Daoy (cell line): ENCODE results near the gene NT5DC3. TPM values are rescaled to one million over a fixed set of nuclear protein-coding genes. Genes with fewer than 3 reads are reported as not detected.
"Not testable (repeated sequence)": the region's sequence is repeated elsewhere in the genome, so short reads cannot be mapped to it uniquely, and the experiment has no call there.

Source experiments
- DNase-seq: peaks from one replicate; pipeline ENCODE4 v3.0.0-alpha.2; 2015; ENCODE audit warnings: low read depth
- total RNA-seq: library from RNA; depleted of rRNA; stranded (reverse); fragments of >200 nt; shearing (Covaris generic); gene quantifications from 2 replicates; pipeline ENCODE4 v1.2.3, GENCODE V29; 2014

Gene NT5DC3
- total RNA-seq, 1 experiment from 2014 or later, result 14.5 TPM

DNA sequence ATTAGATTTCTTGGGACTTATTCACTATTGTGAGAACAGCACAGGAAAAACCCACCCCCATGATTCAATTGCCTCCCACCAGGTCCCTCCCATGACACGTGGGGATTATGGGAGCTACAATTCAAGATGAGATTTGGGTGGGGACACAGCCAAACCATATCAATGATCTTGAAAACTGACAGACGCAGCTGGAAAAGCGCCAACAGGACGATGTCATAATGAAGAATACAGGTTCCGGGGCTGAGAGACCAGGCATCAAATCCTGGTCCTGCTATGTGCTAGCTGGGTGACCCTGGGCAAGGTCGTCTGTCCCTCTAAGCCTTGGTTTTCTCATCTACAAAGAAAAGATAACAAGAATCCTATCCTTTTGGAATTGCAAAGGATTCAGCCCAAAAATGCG lies 31.4 kb downstream of the NT5DC3 start:
- DNase-seq, result not testable (repeated sequence)

DNA sequence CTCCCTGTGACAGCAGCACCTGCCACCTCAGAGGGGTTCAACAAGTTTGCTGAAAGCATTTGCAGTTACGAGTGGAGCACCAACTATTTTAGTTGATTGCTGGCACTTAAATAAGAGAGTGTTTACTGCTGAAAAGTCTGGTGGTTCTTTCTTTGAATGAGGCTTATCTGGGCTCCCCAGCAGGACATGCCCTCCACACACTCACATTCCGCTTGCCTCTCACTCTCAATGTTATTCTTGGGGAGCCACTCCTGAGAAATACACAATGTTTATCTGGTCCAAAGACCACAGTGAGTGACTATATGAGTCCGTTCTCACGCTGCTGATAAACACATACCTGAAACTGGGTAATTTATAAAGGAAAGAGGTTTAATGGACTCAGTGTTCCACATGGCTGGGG lies 31.9 kb downstream of the NT5DC3 start:
- no peak for DNase-seq

DNA sequence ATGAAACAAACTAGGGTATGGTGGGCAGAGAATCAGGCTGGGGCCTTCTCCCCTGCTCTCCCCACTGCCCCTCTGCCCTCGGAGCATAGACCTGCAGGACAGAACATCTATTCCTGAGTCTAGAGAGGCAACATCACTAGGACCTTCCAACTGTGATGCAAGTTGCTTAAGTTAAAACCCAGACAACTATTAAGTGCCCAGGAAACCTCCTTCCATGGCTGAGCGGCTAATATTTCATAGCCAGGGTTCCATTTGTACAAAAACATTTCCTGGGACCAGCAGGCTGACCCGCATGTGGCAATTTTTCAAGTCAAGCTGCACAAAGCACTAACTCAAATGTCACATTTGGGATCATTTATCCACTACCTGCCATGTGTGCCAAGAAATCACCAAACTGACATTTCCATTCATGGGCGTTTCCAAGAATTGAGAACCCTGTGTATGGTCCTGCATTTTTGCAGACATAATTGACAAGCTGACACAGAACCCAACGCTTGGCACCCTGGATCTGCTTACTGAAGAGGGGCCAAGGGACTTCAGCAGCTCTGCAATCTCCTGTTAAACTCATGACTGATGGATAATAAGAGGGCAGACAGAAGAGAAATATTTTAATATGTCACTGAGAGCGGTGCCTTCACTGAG lies 32.7 kb downstream of the NT5DC3 start:
- DNase-seq, result no peak

GRCh38 chr12:103807561-103808238 lies 33.3 kb downstream of the NT5DC3 start:
- DNase-seq, result no peak

DNA sequence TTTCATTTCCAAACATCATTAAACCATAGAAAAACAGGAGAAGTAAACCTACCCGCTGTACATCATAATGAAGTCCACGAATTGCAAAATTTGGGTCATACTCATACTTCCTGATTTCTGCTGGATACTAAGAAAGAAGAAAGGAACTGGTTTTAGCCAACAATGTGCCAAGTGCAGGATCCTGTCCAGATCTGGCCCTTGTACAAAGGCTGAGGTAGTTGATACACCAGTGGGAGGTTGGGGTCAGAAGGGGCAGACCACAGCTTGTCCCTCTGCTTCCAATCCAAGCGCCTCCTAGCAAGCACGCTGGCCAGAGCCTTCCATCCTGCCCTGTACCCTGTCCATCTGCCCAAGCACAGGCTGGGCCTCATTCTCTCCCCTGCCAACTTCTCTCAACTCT lies 34.2 kb downstream of the NT5DC3 start:
- DNase-seq, result no peak

DNA sequence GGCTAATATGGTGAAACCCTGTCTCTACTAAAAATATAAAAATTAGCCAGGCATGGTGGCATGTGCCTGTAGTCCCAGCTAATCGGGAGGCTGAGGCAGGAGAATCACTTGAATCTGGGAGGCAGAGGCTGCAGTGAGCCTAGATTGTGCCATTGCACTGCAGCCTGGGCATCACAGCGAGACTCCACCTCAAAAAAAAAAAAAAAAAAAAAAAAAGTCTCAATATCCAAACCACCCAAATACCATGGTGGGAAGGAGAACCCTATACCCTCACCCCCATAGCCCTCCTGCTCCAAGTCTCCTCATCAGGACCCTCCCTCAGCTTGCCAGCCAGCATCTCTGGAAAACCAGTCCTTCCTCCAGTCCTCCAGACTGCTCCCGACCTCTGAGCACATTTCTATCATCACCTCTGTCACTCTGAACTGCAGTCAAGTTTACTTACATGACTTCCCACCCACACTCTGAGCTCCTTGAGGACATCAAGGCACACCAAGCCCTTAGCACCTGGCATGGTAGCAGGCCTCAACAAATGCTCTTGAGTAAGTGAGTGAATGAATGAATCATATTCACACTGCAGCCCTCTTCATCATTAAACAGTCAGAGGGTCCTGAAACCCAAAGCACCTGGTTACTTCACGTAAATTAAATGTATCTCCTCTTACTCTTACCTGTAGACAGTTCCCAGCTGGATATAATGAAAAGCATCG lies 35.2 kb downstream of the NT5DC3 start:
- no peak for DNase-seq

- DNase-seq, result no peak
Observed at GRCh38 chr12:103803847-103804246, 37.2 kb downstream of the NT5DC3 start.

GRCh38 chr12:103802586-103802886 lies 38.5 kb downstream of the NT5DC3 start:
- no peak for DNase-seq

DNA sequence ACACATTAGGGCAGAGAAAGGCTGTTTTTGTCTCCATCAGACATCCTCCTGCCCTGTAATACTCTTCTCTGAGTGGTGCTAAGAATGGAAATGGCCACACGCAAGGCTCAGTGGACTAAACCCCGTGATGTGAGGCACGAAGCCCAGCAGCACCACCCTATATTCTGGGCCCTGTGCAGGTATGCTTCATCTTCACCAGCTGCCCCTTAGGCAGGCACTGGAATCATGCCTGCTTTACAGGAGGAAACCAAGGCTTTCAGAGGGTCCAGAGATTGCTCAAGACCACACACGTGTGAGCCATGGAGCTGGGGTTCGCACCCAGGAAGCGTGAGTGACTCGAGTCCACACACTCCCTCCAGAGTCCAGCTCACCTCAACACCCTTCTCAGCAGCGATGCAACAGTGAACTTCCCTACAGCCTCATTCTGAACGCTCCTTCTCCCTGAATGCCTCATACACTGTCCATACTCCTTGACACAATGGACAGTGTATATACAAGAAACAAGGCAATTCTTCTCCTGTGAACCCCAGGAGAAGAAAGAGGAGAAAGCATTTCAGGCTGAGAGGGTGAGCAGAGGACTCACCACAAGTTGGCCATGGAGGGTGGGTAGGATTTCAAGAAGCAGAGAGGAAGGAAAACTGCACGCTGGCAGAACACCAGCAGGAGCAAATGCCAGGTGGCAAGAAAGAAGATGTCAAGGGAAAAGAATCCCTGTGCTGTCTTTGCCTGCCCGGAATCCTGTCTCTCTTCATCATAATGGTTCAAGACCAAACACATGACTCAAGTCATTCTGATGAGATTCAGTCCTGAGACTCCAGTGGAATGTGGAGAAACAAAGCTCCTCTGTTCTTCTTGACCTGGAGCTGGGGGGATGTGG lies 39.1 kb downstream of the NT5DC3 start:
- DNase-seq, result peak; percentile 39

- DNase-seq, result peak; percentile 64
Observed at GRCh38 chr12:103799857-103800771, 40.9 kb downstream of the NT5DC3 start.

DNA sequence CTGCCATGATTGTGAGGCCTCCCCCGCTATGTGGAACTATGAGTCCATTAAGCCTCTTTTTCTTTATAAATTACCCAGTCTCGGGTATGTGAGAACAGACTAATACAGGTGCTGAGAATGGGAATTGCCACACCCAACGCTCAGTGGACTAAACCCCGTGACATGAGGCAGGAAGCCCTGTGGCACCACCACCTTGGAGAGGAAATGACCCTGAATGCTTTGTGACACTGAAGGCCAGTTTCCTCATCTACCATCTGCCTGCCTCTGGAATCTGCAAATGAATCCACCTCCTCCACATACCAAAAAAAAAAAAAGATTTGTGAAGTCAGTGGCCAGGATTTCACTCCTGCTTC lies 41.6 kb downstream of the NT5DC3 start:
- no peak for DNase-seq

DNA sequence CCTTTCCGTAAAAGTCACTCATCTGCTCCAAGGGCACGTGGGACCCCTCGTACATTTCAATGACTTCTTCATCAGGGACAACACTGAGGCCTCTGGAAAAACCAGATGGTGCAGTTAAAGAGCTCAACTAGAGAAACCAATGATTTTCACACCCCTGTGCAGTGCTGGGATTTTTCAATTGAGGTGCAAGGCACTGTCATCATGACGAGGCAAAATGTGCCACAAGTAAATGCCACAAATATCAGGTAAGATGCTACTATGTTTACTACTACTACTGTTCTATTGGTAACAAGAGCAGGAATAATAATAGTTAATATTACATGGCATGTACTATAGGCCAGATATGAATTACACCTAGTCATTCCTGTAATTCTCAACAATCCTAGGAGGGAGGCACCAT lies 42.4 kb downstream of the NT5DC3 start:
- no peak for DNase-seq

DNA sequence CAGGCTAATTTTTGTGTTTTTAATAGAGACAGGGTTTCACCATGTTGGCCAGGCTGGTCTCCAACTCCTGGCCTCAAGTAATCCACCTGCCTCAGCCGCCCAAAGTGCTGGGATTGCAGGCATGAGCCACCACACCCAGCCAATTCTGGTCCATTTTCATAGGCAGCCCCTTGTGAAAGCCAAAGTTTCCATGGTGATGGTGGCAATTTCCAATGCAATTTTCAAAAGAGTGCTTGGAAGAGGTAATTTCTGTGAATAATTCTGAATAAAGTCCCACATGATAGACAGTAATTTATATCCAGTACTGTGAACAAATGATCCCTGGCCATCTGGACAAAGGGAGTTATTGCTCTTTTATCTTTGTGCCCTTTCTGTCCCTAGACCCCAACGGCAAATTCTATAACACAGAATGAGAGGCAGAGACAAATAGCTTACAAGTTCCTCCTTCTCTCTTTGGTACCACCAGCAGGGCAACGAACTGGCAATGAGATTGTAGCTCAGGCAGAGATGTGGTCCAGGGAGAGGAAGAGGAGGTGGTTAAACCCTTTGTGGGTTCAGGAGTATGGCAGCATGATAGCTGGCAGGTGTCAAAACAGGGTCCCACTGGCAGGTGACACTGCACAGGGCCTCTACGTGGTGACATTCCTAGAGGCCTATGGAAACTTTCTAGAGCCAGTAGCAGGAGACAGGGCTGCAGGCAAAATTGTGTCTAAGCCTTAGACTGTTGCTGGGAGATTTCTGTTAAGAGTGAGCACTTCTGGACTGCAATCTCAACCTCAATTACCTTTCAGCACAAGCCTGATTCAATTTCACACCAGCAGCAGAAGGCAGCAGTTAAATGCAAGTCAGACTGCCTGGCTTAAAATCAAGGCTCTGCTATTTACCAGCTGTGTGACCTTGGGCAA lies 46.5 kb downstream of the NT5DC3 start:
- DNase-seq, result no peak

DNA sequence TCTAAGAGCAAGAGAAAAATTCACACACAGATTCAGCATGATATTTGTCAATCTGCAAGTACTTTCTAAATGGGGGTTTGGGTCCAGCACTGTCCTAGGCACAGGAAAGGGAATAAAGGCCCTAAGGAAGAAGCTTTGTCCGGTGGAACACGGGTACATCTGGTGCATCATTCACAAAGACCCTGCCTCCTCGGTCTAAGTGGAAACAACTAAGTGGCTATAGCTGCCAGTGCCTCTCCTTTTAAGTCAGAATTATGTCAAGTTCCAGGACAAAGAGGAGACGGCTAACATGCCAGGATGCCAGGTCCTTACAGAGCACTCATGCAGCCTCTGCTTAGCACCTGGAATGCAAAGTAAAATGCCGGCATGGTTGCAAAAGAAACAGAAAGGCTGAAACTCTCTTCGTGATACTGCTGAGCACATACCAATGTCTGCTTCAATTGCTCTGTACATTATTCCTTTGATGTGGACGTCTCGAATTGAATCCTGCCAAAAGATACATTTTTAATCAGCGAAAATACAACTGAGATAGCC lies 47.5 kb downstream of the NT5DC3 start:
- DNase-seq, result no peak

DNA sequence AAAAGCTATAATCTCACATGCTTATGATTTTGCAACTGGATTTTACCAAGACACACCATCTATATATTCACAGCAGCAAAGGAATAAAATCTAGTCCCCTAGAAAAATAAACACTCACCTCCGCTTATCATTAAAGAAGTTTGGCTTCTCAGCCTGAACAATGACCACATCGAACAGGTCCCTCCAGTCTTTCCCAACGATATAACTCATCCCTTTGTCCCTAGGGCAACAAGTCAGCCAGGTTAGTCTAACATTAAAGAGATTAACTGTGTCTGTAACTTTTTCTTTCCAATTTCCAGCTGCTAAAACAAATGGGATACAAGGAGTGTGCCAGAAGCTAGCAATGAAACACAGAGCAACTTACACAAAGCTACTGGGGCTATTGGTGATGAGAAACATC lies 48.0 kb downstream of the NT5DC3 start:
- no peak for DNase-seq

- no peak for DNase-seq
Observed at GRCh38 chr12:103791350-103791920, 49.6 kb downstream of the NT5DC3 start.

DNA sequence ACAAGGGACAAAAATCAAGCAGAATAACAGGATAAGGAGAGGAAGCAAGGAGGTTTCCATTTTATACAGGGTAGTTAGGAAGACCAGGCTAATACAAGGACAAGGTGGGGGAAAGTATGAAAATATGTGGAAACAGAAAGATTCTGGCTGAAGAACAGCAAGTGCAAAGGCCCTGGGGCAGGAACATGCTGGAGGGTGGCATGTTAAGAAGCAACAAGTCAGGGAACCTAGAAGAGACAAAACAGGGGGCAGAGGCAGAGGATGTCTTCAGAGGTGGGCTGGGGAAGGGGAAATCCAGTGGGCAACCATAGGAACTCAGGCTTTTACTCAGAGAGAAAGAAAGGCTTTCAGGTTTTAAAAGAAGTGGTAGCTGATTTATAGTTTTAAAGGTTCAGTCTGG lies 54.8 kb downstream of the NT5DC3 start:
- DNase-seq, result no peak

DNA sequence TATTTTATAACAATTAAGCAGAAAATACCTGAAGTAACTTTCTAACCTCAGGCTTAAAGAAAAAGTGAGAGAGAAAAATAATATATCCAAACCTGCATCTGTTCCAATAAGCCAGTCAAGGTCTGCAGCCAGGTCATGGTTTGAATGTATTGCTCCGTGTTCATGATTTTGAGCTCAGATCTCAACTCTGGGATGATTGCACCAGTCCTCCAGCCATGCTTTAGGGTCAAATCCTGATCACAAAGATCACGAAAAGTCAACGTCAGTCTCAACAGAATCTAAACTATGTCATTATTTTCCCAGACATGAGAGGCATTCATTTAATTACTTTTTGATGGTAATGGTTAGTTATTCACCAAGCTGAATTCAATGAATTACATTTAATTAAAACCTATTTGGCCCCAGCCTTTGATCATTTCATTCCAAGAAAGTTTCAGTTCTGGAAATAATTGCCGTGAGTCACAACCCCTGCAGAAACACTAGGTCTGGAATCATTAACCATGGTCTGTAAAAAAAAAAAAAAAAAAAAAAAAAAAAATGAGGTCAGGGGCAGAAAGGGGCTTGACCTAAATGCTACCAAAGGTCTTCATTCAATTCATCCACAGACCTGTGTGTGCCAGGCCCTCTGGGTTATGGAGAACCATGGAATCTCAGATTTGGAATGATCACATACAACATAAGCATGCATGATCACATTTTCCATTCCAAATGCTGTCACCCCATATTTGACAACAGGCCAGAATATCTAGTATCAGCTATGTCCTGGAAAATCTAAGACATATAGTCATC lies 55.6 kb downstream of the NT5DC3 start:
- DNase-seq, result no peak
